CD4-positive, alpha-beta T cell (primary cell): ENCODE results near the gene CDC14B. TPM values are rescaled to one million over a fixed set of nuclear protein-coding genes. Genes with fewer than 3 reads are reported as not detected.

Experiments
- ATAC-seq: fragments of 200-7000 bp; cut with Tn5 transposase; one replicate; pipeline ENCODE4 v1.10.0; 2022; ENCODE audit warnings: mild to moderate bottlenecking; ENCODE audit not compliant: poor library complexity
- CTCF ChIA-PET: fragments of 350-600 bp; sonication (Branson Sonifier 250); formaldehyde crosslinking; loops from one replicate; lab custom pipeline; 2021; ENCODE audit warnings: antibody characterized with exemption, inconsistent platforms; lab: Charles Lee
- POLR2A ChIA-PET: fragments of 350-600 bp; sonication (Branson Sonifier 250); formaldehyde crosslinking; loops from one replicate; lab custom pipeline; 2021; ENCODE audit warnings: antibody characterized with exemption, inconsistent platforms; lab: Charles Lee
- DNase-seq, 14 experiments: peaks; one replicate each; pipeline ENCODE4 v3.0.0-alpha.2; 2013 to 2020; ENCODE audit warnings: mixed read lengths in 2 of 14
- H3K27ac ChIP-seq, 2 donors: one replicate each; pipeline versions ENCODE4 v1.5.1 to v1.7.0; 2013; ENCODE audit warnings: low read length in 2 of 2, low read depth in 1 of 2, mild to moderate bottlenecking in 1 of 2
- H3K27me3 ChIP-seq, 2 experiments: 1 replicate in 1 of 2; 2 replicates in 1 of 2; pipeline versions ENCODE4 v1.6.1 to v1.7.0; 2013; ENCODE audit warnings: low read length in 2 of 2, control low read depth in 1 of 2, mild to moderate bottlenecking in 1 of 2, moderate library complexity in 1 of 2; ENCODE audit not compliant: insufficient read depth in 2 of 2, control insufficient read depth in 1 of 2
- H3K36me3 ChIP-seq: one replicate; pipeline ENCODE4 v1.6.1; 2013; ENCODE audit warnings: low read length, control low read depth; ENCODE audit not compliant: insufficient read depth
- H3K4me1 ChIP-seq: one replicate; pipeline ENCODE4 v1.6.1; 2013; ENCODE audit warnings: low read length, control low read depth; ENCODE audit not compliant: insufficient read depth
- H3K4me3 ChIP-seq: one replicate; pipeline ENCODE4 v1.5.1; 2013; ENCODE audit warnings: mild to moderate bottlenecking, low read length, moderate library complexity
- H3K9me3 ChIP-seq, 2 experiments: 1 replicate in 1 of 2; 2 replicates in 1 of 2; pipeline versions ENCODE4 v1.6.1 to v1.7.0; 2013; ENCODE audit warnings: low read length in 2 of 2, mild to moderate bottlenecking in 2 of 2, control low read depth in 1 of 2, moderate library complexity in 1 of 2; ENCODE audit not compliant: control insufficient read depth in 1 of 2, insufficient read depth in 1 of 2
- H3K27ac Mint-ChIP-seq: one replicate; pipeline ENCODE4 v1.8.0; 2020; ENCODE audit warnings: mixed read lengths
- H3K27me3 Mint-ChIP-seq: one replicate; pipeline ENCODE4 v1.8.0; 2021; ENCODE audit warnings: mixed read lengths
- H3K36me3 Mint-ChIP-seq: one replicate; pipeline ENCODE4 v1.8.0; 2021; ENCODE audit warnings: low read depth, mixed read lengths
- H3K4me1 Mint-ChIP-seq: one replicate; pipeline ENCODE4 v1.8.0; 2021; ENCODE audit warnings: low read depth, mixed read lengths
- H3K4me3 Mint-ChIP-seq: one replicate; pipeline ENCODE4 v1.8.0; 2020; ENCODE audit warnings: mild to moderate bottlenecking, mixed read lengths
- H3K9me3 Mint-ChIP-seq: one replicate; pipeline ENCODE4 v1.8.0; 2020; ENCODE audit warnings: mixed read lengths
- intact Hi-C, 2 experiments: fragments of 100-400 bp; cut with DNase I in 1 of 2; cut with micrococcal nuclease in 1 of 2; formaldehyde crosslinking; loops; one replicate each; pipeline versions ENCODE4 v1.15.1 to v1.9.0; 2023 to 2025; cut with DNase I, micrococcal nuclease
- total RNA-seq, 174 experiments: library from RNA in 2 of 174; stranded (reverse) in 2 of 174; gene quantifications; one replicate each; pipeline ENCODE4 v1.2.3 and lab custom pipeline; 2021 to 2026
- TF ChIP-seq, protein P1 (sequence below): fragments of 200-600 bp; IDR thresholded peaks from one replicate; pipeline ENCODE4 v1.8.0; 2022; ENCODE audit warnings: antibody characterized with exemption, mild to moderate bottlenecking

CDC14B gene
- total RNA-seq, 2 experiments from 2014 or later = 3.5 TPM

DNA sequence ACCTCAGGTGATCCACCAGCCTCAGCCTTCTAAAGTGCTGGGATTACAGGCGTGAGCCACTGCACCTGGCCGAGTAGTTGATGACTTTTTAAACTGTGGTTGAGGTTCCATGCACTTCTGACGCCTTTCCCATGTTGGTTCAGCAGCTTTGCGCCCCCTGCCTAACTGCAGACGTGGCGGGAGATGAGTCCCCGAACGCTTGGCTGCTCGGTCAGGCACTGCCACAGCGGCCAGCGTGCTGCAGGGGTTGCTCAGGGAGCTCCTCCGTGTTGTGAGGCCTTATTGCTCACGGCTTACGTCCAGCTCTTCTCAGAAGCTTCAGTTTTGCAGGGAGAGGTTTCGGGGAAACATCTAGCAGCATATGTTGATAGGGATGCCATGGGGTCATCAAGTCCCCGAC lies 134.4 kb downstream of the CDC14B start:
- no peaks in the 10 kb centered on the region for H3K4me1 Mint-ChIP-seq
- intact Hi-C loops = no loop called here
- Histone ChIP-seq H3K4me3 (no peak overlapping the region), H3K27ac (no peak overlapping the region), H3K4me1 (no peaks in the 10 kb centered on the region), H3K36me3 (peaks cover 57% of the 10 kb centered on the region), H3K9me3 (no peaks in the 10 kb centered on the region), H3K27me3 (no peaks in the 10 kb centered on the region)
- H3K27me3 Mint-ChIP-seq = no peaks in the 10 kb centered on the region
- no peaks in the 10 kb centered on the region for H3K9me3 Mint-ChIP-seq
- no peak for ATAC-seq
- no peak overlapping the region for H3K4me3 Mint-ChIP-seq
- CTCF ChIA-PET = no interaction called here
- TF ChIP-seq, protein P1, sequence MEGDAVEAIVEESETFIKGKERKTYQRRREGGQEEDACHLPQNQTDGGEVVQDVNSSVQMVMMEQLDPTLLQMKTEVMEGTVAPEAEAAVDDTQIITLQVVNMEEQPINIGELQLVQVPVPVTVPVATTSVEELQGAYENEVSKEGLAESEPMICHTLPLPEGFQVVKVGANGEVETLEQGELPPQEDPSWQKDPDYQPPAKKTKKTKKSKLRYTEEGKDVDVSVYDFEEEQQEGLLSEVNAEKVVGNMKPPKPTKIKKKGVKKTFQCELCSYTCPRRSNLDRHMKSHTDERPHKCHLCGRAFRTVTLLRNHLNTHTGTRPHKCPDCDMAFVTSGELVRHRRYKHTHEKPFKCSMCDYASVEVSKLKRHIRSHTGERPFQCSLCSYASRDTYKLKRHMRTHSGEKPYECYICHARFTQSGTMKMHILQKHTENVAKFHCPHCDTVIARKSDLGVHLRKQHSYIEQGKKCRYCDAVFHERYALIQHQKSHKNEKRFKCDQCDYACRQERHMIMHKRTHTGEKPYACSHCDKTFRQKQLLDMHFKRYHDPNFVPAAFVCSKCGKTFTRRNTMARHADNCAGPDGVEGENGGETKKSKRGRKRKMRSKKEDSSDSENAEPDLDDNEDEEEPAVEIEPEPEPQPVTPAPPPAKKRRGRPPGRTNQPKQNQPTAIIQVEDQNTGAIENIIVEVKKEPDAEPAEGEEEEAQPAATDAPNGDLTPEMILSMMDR = no peak
- no peak overlapping the region for H3K27ac Mint-ChIP-seq
- peaks cover 82% of the 10 kb centered on the region for H3K36me3 Mint-ChIP-seq
- POLR2A ChIA-PET = no interaction called here
- no peak for DNase-seq

DNA sequence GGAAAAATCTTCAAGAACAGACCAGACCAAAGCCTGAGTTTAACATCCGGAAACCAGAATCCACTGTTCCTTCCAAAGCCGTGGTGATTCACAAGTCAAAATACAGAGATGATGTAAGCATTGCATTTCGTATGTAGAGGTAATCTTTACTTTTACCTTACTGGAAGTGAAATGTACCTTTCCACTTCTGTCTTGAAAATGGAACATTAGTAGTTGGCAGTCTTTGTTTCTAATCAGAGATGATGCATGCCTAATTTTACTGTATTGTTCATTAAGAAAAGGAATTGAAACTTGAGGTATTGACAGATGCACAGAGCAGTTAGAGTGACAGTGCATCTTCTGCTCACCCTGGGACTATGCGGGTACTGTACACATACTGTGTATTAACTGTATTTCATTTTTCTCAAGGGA lies 135.1 kb downstream of the CDC14B start:
- Histone ChIP-seq H3K27ac (no peak overlapping the region), H3K36me3 (peaks cover 50% of the 10 kb centered on the region), H3K4me1 (no peaks in the 10 kb centered on the region), H3K9me3 (no peaks in the 10 kb centered on the region), H3K4me3 (no peak overlapping the region), H3K27me3 (no peaks in the 10 kb centered on the region)
- H3K27me3 Mint-ChIP-seq = no peaks in the 10 kb centered on the region
- H3K36me3 Mint-ChIP-seq = peaks cover 81% of the 10 kb centered on the region
- no peak overlapping the region for H3K4me3 Mint-ChIP-seq
- no peaks in the 10 kb centered on the region for H3K9me3 Mint-ChIP-seq
- intact Hi-C loops = no loop called here
- ChIA-PET CTCF (no interaction called here), POLR2A (no interaction called here)
- ATAC-seq (no peak), DNase-seq (no peak)
- H3K4me1 Mint-ChIP-seq = no peaks in the 10 kb centered on the region
- TF ChIP-seq, protein P1 = no peak
- H3K27ac Mint-ChIP-seq = no peak overlapping the region

DNA sequence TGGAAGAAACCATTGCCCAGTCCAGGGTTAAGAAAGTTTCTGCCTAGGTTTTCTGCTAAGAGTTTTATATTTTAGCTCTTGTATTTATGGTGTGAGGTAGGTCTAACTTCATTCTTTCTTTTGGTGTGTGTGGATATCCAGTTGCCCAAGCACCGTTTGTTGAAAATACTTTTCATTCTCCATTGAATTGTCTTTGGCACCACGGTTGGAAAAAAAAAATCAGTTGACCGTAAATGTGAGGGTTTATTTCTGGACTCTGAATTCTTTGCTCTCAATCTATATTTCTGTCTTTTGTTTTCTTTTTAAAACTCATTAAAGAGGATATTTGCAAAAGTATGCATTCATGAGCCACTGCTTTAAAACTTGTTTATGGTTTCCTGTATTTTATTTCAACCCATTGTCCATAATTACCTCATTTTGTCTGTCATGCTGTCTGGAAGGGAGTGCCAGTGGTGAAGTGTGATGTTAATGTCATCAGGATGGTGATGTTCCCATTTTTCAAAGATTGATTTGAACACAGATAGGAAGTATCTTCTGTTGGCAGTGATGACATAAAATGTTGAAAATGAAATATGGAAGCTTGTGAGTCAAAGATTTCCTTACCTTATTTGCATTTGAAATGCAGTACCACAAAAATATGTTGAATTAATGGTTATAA lies 135.8 kb downstream of the CDC14B start:
- peaks cover 76% of the 10 kb centered on the region for H3K36me3 Mint-ChIP-seq
- H3K27ac Mint-ChIP-seq = no peak overlapping the region
- Histone ChIP-seq H3K27ac (no peak overlapping the region), H3K4me3 (no peak overlapping the region), H3K36me3 (peaks cover 43% of the 10 kb centered on the region), H3K27me3 (no peaks in the 10 kb centered on the region), H3K9me3 (no peaks in the 10 kb centered on the region), H3K4me1 (no peaks in the 10 kb centered on the region)
- no peaks in the 10 kb centered on the region for H3K9me3 Mint-ChIP-seq
- TF ChIP-seq, protein P1 = no peak
- no peak overlapping the region for H3K4me3 Mint-ChIP-seq
- ATAC-seq (no peak), DNase-seq (no peak)
- peaks cover 3% of the 10 kb centered on the region for H3K4me1 Mint-ChIP-seq
- no peaks in the 10 kb centered on the region for H3K27me3 Mint-ChIP-seq
- intact Hi-C loops = no loop called here
- ChIA-PET POLR2A (no interaction called here), CTCF (no interaction called here)
